Measurements from ENCODE around the gene SRPK2. TPM values are rescaled to one million over a fixed set of nuclear protein-coding genes. Genes with fewer than 3 reads are reported as not detected.

SRPK2 gene
- polyA plus RNA-seq, 1 donor from 2014 or later: 118 TPM

DNA sequence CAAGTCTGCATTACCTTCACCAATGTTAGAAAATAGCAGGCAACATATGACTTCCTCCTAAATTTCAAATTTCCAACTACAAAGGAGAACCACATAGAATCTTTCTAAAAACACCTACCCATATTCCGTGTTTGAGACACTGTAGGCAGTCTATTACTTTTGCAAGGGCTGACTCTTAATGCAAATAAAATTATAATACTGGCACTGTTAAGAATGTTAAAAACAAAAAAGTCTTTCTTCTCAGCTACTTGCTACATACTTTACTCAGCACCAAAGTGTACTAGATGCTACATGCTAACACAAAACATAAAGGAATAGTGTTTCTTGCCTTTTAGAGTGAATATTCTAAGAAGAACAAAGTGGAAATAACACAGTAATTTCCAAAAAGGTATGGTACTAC lies 65.4 kb downstream of the SRPK2 start:
- no peak overlapping the region for H2AFZ ChIP-seq (ENCODE audit: low read depth, low read length)
- peaks cover 24% of the 10 kb centered on the region for H3K79me2 ChIP-seq (replicated peaks; ENCODE audit: insufficient read depth, low read length)
- no peaks in the 10 kb centered on the region for H3K27me3 ChIP-seq (ENCODE audit: insufficient read depth, low read depth, low read length)
- no peaks in the 10 kb centered on the region for H4K20me1 ChIP-seq (ENCODE audit: insufficient read depth)
- no peaks in the 10 kb centered on the region for H3K36me3 ChIP-seq (ENCODE audit: insufficient read depth, low read length)
- TF ChIP-seq RAD21 (conservative IDR thresholded peaks at IDR 0.05) (no peak), SMC3 (conservative IDR thresholded peaks at IDR 0.05; ENCODE audit: poor library complexity) (no peak), EZH2 (IDR thresholded peaks at IDR 0.05; ENCODE audit: borderline replicate concordance, insufficient read depth, low read length, poor library complexity, severe bottlenecking) (no peak), MXI1 (conservative IDR thresholded peaks at IDR 0.05; ENCODE audit: poor library complexity, severe bottlenecking) (no peak), TAF1 (IDR thresholded peaks at IDR 0.05; ENCODE audit: low read depth) (no peak), EP300 (conservative IDR thresholded peaks at IDR 0.05; ENCODE audit: poor library complexity, severe bottlenecking) (no peak), POLR2AphosphoS5 (IDR thresholded peaks at IDR 0.05) (no peak), REST (IDR thresholded peaks at IDR 0.05; ENCODE audit: borderline replicate concordance) (no peak)
- TF ChIP-seq, protein P1, sequence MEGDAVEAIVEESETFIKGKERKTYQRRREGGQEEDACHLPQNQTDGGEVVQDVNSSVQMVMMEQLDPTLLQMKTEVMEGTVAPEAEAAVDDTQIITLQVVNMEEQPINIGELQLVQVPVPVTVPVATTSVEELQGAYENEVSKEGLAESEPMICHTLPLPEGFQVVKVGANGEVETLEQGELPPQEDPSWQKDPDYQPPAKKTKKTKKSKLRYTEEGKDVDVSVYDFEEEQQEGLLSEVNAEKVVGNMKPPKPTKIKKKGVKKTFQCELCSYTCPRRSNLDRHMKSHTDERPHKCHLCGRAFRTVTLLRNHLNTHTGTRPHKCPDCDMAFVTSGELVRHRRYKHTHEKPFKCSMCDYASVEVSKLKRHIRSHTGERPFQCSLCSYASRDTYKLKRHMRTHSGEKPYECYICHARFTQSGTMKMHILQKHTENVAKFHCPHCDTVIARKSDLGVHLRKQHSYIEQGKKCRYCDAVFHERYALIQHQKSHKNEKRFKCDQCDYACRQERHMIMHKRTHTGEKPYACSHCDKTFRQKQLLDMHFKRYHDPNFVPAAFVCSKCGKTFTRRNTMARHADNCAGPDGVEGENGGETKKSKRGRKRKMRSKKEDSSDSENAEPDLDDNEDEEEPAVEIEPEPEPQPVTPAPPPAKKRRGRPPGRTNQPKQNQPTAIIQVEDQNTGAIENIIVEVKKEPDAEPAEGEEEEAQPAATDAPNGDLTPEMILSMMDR (IDR thresholded peaks at IDR 0.05; ENCODE audit: poor library complexity, severe bottlenecking): no peak
- H3K9ac ChIP-seq (ENCODE audit: low read length): no peak overlapping the region
- H3K4me2 ChIP-seq (ENCODE audit: low read length): no peak overlapping the region
- no peaks in the 10 kb centered on the region for H3K9me2 ChIP-seq (ENCODE audit: insufficient read depth, low read length)
- H3K9me3 ChIP-seq (ENCODE audit: low read length): no peaks in the 10 kb centered on the region
- H3K27ac ChIP-seq (ENCODE audit: low read length): no peak overlapping the region
- no peaks in the 10 kb centered on the region for H3F3A ChIP-seq (ENCODE audit: insufficient read depth, low read length, poor library complexity, severe bottlenecking)
- no peak overlapping the region for H3K4me3 ChIP-seq (ENCODE audit: low read length)

GRCh38 chr7:105322655-105323277 lies 66.0 kb downstream of the SRPK2 start:
- no peak overlapping the region for H3K4me2 ChIP-seq (ENCODE audit: low read length)

More at GRCh38 chr7:105322655-105323277, 66.0 kb downstream of the SRPK2 start:
- Histone ChIP-seq H3K4me3 (ENCODE audit: low read length) (no peak overlapping the region), H3K79me2 (replicated peaks; ENCODE audit: insufficient read depth, low read length) (peaks cover 24% of the 10 kb centered on the region), H3K27me3 (ENCODE audit: insufficient read depth, low read depth, low read length) (no peaks in the 10 kb centered on the region), H3F3A (ENCODE audit: insufficient read depth, low read length, poor library complexity, severe bottlenecking) (no peaks in the 10 kb centered on the region), H3K27ac (ENCODE audit: low read length) (no peak overlapping the region), H3K9me3 (ENCODE audit: low read length) (no peaks in the 10 kb centered on the region), H3K9ac (ENCODE audit: low read length) (no peak overlapping the region), H3K36me3 (ENCODE audit: insufficient read depth, low read length) (no peaks in the 10 kb centered on the region), H2AFZ (ENCODE audit: low read depth, low read length) (no peak overlapping the region), H4K20me1 (ENCODE audit: insufficient read depth) (no peaks in the 10 kb centered on the region), H3K9me2 (ENCODE audit: insufficient read depth, low read length) (no peaks in the 10 kb centered on the region)
- no peak for TF ChIP-seq SMC3 (conservative IDR thresholded peaks at IDR 0.05; ENCODE audit: poor library complexity)
- TF ChIP-seq POLR2AphosphoS5 (IDR thresholded peaks at IDR 0.05): no peak
- TF ChIP-seq TAF1 (IDR thresholded peaks at IDR 0.05; ENCODE audit: low read depth): no peak
- TF ChIP-seq RAD21 (conservative IDR thresholded peaks at IDR 0.05): no peak
- TF ChIP-seq, protein P1 (IDR thresholded peaks at IDR 0.05; ENCODE audit: poor library complexity, severe bottlenecking): no peak
- no peak for TF ChIP-seq REST (IDR thresholded peaks at IDR 0.05; ENCODE audit: borderline replicate concordance)
- no peak for TF ChIP-seq EZH2 (IDR thresholded peaks at IDR 0.05; ENCODE audit: borderline replicate concordance, insufficient read depth, low read length, poor library complexity, severe bottlenecking)
- TF ChIP-seq EP300 (conservative IDR thresholded peaks at IDR 0.05; ENCODE audit: poor library complexity, severe bottlenecking): no peak
- TF ChIP-seq MXI1 (conservative IDR thresholded peaks at IDR 0.05; ENCODE audit: poor library complexity, severe bottlenecking): no peak

Measured in neural cell (in vitro differentiated cells).